ENCODE data around the gene RNASEH2A.

Gene RNASEH2A

DNA sequence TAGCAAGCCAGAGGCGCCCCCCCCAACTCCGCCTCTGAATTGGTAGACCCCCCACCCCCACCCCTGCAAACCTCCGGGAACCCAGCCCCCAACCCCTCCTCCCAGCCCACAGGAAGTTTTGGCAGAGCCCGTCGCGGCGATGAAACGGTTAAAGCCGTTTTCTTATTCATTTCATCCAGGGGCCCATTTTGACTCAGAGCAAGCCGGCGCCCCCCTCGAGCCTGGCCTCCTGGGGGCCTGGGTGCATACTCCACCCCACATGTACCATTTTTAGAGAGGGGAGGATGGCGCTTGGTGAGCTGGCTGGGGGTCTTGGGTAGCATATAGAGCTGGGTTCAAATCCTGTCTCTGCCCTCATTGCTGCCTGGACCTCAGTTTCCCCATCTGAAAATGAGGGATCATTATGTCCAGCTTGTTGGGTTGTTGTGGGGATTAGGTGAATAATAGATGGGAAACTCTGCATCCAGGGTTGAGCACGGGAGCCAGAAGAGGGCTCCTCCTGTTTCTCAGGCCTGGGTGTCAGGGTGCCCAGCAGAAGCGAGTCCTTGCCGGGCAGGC lies 23.0 kb upstream of the RNASEH2A start:
- peak in 1 of 5 experiments; percentile 88 for DNase-seq

DNA sequence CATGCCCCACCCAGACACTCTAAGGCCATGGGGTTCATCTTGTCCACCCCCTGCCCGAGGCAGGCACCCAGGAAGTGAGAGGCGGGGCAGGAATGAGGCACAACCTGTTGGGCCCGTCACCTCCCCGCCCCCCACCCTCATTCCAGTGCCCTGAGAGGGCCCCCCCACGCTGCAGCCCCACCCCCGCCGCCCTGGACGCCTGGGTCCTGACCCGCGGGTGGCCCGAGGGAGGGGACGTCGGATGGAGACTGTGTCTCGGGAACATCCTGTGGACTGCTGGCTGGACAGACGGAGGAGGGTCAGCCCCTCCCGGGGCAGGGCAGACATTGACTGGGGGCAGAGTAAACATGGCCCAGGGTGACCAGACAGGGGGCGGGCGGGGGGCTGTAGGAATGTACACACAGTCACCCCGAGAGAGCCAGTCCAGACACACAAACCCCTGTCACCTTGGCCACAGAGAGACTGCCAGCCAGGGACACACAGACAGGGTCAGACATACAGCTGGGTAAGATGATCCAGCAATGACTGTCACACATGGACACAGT lies 22.5 kb upstream of the RNASEH2A start:
- DNase-seq = peak in 1 of 5 experiments; percentile 50

DNA sequence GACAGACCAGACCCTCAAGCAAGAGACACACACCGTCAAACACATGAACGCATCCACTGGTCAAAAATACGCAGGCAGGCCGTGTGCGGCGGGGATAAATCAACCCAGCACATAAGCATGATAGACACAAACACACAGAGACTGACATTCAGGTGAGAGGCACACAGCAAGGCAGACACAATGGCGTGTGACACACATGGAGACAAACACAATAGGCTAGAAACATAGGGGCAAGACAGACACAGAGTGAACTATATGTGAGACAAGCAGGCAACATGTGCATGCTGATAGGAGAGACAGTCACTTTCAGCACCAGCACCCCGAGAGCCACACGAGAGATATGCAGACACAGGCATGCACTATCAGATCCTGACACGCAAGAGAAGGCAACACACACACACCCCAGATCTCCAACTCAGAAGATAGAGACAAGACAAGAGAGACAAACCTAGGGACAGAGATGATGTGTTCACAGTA lies 22.0 kb upstream of the RNASEH2A start:
- DNase-seq = peak in 1 of 5 experiments; percentile 86

DNA sequence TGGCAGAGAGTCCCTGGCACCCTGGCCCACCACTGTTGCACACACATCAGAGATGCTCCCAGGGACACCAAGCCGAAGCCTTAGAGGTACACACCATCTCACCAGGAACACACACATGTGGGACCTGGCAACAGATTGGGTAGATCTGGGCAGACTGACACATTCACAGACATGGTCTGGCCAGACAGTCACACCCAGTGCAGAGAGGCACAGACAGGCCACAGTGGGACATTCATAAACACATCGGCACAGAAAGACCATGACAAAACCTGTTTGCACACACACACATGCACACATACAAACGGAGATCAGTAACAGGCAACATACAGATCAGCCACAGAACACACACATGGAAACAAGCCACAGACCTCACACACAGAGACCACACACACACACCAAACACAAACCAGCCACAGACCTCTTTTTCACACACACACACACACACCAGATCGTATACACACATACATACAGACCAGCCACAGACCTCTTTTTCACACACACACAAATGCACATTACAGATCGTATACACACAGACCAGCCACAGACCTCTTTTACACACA lies 21.4 kb upstream of the RNASEH2A start:
- peak in 2 of 5 experiments; percentile 74 to 95 for DNase-seq

DNA sequence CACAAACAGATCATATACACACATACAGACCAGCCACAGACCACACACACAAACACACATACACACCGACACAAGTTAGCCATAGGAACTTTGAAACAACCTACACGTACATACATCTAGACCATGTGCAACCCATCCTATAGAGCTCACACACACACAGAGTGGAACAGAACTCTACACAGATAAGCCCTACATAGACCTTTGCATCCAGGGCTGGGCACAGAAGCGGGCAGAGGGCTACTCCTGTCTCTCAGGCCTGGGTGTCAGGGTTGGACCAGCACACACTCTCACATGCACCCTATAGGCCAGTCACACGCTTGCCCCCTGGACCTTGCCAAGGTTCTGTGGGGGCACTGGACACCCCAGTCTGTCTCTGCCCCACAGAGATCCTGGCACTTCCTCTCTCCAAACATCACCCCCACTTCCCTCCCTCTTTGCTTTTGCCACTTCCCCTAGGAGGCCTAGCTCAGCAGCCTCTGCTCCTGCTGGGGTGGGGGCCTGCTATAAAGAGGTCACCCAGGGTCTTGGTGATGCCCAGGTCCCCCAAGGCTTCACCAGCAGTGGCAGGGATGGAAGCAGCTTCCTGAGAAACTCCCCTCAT lies 20.9 kb upstream of the RNASEH2A start:
- DNase-seq = no peak

DNA sequence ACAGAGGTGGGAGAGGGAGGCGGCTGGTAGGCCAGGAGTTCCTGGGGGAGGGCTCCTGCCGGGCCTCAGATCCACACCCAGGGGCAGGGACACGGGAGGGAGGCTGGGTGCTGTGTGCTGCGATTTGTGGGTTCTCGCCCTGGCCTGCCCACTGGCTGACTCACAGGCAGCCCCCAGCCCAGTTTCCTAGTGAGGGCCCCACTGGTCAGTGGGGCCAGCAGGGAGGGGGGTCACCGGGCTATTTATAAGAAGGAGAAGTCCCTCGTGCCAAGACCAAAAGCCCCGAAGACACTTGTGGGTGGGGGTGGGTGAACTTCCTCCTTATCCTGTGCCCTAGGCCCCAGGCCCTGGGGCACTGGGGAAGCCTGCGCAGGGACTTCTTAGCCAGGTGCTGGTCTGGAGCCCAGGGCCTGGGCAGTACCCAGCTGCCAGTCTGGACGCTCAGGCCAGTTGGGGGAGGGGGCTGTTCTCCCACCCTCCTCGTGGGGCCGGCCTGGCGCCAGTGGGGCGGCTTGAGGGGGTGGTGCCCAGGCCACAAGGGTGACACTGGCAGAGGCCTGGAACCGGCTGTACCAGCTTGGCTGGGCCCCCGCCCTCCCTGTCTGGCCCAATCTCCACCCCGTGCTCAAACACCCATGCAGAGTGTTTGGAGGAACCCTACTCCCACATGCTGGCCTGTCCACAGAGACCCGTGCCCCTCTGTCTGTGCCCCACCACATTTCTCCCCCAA lies 20.1 kb upstream of the RNASEH2A start:
- no peak for DNase-seq

DNA sequence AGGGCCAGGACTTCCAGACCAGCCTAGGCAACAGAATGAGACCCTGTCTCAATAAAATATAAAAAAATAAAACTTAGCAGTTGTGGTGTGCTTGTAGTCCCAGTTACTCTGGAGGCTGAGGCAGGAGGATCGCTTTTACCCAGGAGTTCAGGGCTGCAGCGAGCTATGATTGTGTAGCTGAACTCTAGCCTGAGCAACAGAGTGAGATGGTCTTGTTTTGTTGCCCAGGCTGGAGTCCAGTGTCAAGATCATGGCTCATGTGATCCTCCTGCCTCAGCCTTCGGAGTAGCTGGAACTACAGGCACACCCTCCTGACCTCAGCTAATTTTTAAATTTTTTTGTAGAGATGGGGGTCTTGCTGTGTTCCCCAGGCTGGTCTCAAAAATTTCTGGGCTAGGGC lies 19.4 kb upstream of the RNASEH2A start:
- no peak for DNase-seq

DNA sequence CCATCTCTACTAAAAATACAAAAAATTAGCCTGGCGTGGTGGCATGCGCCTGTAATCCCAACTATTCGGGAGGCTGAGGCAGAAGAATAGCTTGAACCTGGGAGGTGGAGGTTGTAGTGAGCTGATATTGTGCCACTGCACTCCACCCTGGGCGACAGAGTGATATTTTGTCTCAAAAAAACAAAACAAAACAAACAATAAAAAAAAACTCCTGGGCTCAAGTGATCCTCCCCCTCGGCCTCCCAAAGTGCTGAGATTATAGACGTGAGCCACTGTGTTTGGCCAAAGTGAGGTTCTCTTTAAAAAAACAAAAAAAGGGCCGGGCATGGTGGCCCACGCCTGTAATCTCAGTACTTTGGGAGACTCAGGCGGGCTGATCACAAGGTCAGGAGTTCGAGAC lies 18.9 kb upstream of the RNASEH2A start:
- DNase-seq = no peak

DNA sequence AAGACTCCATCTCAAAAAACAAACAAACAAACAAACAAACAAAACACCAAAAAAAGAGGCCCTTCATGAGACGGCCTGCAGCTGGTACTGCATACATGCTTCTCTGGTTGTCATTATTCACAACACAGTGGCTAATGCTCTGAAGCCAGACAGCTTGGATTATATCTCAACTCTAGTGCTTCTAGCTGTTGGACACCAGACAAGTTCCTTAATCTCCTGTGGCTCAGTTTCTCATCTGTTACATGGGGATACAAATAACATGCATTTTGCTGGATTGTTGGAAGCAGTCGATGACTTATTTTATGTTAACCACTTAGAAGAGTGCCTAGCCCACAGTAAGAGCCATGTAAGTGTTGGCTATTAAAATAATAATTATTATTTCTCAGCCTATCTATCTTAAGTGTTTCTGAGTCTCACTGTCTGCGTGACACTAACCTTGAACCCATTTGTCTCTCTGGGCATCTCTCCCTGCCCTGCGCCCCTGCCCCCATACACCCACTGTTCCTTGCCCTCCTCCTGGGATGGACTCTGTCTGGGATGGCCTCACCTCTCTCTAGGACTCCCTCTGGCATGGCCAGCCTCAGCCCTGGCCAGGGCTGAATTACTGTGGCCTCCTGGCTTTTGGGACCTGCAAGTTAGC lies 18.2 kb upstream of the RNASEH2A start:
- no peak for DNase-seq

DNA sequence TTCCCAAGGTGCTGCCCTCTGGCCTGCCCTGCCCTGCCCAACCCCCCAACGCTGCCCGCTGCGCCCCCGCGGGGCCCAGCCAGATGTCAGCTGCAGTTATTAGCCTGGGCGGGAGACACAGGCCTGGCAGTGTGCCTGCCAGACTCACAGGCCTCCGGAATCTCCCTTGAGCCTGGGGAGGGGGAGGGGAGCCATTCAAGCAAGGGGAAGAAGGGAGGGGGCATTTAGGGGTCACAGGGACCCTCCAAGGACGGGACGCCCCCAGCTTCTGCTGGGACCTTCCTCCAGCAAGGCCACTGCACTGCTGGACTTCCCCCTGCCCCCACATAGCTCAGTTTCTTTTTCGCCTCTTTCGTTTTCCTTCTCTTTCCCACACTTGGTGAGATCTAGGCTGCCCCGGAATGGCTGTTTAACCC lies 17.7 kb upstream of the RNASEH2A start:
- peak in 3 of 5 experiments; percentile 45 to 63 (median 53) for DNase-seq

DNA sequence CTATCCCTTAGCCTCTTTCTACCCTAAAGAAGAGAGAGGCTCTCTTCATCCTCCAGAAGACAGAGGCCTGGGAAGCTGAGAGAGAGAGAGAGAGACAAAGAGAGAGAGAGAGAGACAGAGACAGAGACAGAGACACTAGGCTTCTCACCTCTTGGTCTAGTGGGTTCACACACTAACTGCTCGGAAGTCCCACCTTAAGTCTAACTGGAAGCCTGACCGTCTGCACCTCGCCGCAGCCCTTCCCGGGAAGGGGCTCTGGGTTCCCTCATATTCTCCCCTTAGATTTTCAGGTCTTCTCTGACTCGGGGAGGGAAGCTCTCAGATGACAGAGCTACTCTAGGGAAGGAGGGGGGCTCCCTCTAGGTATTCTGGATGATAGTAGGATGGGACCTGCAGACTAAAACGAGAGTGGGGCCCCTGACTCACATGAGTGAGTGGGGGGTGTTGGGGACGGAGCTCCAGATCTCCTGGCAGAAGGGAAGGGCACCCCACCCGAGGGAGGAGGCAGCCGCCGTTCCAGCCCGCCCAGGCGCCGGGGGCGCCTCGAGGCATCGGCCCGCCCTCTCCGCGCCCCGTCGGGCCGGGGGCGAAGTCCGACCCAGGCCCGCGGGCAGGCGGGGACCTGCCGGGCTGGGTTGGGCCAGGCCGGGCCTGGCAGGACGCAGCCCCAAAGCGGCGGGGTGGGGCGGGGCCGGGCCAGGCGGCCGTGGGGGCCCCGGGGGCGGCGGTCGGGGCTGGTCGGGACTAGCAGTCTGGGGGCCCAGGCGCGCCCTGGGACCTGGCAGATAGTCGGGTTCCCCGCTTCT lies 17.1 kb upstream of the RNASEH2A start:
- DNase-seq = peak in 2 of 5 experiments; percentile 28 to 38

DNA sequence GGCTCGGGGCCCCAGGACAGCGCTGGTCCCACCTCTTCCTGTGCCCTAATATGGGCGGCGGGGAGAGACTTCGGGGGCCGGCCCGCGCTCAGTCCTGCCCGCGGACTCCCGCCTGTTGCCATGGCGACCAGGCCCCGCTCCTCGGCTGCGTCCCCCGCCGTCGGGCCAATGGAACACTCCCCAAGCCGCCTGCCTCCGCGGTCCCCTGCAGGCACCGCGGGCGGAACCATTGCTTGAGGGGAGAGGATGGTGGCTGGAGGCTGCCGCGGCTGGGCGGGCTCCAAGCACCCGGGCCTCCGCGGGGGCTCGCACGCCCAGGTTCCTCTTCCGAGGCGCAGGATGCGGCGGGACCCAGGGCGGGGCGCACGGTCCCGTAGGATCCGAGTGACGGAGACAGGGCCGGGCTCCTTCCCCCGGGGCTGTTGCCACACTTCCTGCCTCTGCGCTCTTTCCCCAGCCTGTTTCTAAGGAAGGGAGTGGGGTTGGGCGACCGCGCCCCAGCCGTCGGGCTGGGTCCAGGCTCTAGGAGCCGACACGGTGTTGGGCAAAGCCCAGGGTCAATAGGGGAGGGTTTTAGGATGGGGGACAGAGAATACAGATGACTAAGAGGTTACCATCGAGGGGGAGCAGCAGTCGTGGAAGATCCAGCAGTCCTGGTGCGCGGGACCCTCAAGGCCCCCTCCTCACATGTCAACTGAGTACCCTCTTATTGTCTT lies 16.3 kb upstream of the RNASEH2A start:
- peak; percentile 81 to 98 (median 89) for DNase-seq

DNA sequence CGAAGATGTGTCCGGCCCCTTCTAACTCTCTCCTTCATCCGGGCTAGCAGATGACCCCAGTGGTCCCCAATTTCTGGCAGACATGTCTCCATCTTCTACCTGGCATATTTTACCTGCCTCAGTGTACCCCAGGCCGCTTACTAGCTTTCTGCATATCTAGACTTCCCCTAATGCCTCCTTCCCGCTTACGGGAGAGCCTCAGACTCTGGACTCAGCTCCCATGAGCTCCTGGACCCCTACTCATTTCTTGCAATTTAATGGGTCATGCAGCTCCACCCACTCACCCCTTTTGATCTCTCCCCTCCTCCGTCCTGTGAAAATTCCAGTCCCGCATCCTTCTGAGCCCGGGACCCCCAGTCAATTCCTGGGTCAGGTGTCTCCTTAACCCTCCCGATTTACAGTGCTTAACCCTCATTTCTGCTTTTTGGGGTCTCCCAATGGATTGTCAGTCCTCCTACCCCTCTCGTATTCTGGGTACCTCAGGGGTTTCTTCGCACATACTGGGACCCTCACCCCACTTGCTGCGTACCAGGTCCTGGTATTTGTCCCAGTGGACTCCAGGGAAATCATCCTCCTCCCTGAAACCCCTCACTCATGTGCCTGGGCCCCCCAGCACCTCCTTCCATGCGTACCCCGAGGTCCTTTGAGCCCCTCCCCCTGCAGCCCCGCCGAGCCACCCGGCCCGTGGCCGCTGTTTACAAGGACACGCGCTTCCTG lies 15.6 kb upstream of the RNASEH2A start:
- no peak for DNase-seq

DNA sequence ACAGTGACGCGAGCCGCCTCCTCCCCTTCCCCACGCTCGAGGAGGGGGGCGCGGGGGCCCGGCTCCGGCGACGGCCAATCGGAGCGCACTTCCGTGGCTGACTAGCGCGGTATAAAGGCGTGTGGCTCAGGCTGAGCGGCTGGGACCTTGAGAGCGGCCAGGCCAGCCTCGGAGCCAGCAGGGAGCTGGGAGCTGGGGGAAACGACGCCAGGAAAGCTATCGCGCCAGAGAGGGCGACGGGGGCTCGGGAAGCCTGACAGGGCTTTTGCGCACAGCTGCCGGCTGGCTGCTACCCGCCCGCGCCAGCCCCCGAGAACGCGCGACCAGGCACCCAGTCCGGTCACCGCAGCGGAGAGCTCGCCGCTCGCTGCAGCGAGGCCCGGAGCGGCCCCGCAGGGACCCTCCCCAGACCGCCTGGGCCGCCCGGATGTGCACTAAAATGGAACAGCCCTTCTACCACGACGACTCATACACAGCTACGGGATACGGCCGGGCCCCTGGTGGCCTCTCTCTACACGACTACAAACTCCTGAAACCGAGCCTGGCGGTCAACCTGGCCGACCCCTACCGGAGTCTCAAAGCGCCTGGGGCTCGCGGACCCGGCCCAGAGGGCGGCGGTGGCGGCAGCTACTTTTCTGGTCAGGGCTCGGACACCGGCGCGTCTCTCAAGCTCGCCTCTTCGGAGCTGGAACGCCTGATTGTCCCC lies 14.9 kb upstream of the RNASEH2A start, which contains the start of gene JUNB:
TSS of gene JUNB (plus strand) at position 142 of the 706 bp plus-strand sequence. CDS start at position 428, 286 bp downstream.
- DNase-seq = peak; percentile 93 to 98 (median 97)

DNA sequence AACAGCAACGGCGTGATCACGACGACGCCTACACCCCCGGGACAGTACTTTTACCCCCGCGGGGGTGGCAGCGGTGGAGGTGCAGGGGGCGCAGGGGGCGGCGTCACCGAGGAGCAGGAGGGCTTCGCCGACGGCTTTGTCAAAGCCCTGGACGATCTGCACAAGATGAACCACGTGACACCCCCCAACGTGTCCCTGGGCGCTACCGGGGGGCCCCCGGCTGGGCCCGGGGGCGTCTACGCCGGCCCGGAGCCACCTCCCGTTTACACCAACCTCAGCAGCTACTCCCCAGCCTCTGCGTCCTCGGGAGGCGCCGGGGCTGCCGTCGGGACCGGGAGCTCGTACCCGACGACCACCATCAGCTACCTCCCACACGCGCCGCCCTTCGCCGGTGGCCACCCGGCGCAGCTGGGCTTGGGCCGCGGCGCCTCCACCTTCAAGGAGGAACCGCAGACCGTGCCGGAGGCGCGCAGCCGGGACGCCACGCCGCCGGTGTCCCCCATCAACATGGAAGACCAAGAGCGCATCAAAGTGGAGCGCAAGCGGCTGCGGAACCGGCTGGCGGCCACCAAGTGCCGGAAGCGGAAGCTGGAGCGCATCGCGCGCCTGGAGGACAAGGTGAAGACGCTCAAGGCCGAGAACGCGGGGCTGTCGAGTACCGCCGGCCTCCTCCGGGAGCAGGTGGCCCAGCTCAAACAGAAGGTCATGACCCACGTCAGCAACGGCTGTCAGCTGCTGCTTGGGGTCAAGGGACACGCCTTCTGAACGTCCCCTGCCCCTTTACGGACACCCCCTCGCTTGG lies 14.1 kb upstream of the RNASEH2A start:
- DNase-seq = peak; percentile 42 to 92 (median 63)

DNA sequence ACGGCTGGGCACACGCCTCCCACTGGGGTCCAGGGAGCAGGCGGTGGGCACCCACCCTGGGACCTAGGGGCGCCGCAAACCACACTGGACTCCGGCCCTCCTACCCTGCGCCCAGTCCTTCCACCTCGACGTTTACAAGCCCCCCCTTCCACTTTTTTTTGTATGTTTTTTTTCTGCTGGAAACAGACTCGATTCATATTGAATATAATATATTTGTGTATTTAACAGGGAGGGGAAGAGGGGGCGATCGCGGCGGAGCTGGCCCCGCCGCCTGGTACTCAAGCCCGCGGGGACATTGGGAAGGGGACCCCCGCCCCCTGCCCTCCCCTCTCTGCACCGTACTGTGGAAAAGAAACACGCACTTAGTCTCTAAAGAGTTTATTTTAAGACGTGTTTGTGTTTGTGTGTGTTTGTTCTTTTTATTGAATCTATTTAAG lies 13.5 kb upstream of the RNASEH2A start:
- peak in 1 of 5 experiments; percentile 55 for DNase-seq

DNA sequence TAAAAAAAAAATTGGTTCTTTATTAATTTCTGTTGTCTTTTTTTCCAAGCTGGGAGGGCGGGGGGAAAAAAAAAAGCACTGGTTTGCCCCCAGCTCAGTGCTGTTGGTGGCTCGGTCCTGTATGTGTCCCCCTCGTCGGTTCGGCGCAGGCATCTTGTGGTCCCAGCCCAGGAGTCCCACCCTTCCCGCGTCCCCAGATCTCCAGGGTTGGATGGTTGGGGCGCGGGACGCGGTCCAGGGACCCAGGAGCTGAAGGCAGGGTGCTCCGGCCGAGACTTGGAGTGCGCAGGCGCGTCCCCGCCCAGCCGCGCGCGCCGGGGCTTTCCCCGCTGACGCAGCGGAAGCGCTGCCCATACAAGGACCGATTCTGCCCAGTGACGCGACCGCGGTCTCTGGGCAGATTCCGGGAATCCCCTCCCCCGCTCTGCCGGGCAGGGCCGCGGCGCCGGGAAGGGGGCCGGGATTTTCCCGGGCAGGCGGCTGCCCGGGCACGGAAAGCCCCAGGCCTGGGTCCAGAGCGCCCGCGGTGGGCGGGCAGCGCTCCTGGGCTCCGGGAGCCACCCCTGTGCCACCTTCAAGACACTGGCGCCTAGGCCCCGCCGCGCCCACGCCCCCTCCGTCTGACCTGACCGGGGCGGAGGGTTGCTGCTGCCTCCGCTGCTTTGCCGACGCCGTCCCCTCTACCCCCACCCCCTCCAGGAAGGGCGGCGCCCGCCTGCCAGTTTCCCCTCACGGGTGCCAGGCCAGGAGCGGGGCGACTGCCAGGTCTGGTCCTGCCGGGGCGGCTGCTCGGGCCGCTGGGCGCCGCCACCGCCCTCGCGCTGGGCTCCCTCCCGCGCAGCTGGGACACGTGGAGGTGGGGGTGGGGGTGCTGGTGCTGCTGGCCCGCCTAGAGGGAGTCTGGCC lies 12.8 kb upstream of the RNASEH2A start:
- peak; percentile 85 to 97 (median 91) for DNase-seq

Measured in T-helper 2 cell (primary cell).